Calu3 (cell line): Measurements from ENCODE around the gene KIAA1755. TPM values are rescaled to one million over a fixed set of nuclear protein-coding genes. Genes with fewer than 3 reads are reported as not detected.
"Not testable (repeated sequence)": the region's sequence is repeated elsewhere in the genome, so short reads cannot be mapped to it uniquely, and the experiment has no call there.

ENCODE experiments used
- BruUV-seq: library from RNA; stranded (reverse); fragments of 400-500 nt; replicated peaks from 2 replicates; lab custom pipeline; 2021; lab: Mats Ljungman, UMichigan
- CTCF ChIA-PET: fragments of 300-600 bp; sonication (Branson Sonifier 250); formaldehyde crosslinking; loops from one replicate; lab custom pipeline; 2022; ENCODE audit warnings: antibody characterized with exemption; lab: Charles Lee
- DNase-seq: peaks from one replicate; pipeline ENCODE4 v3.0.0; 2022
- H3K27ac Mint-ChIP-seq: one replicate; pipeline ENCODE4 v1.8.0; 2022; ENCODE audit warnings: mixed read lengths; ENCODE audit not compliant: unreplicated experiment
- H3K27me3 Mint-ChIP-seq: one replicate; pipeline ENCODE4 v1.8.0; 2022; ENCODE audit warnings: mixed read lengths; ENCODE audit not compliant: unreplicated experiment
- H3K36me3 Mint-ChIP-seq: one replicate; pipeline ENCODE4 v1.8.0; 2022; ENCODE audit warnings: mild to moderate bottlenecking, moderate library complexity, mixed read lengths; ENCODE audit not compliant: insufficient read depth, unreplicated experiment
- H3K4me1 Mint-ChIP-seq: one replicate; pipeline ENCODE4 v1.8.0; 2022; ENCODE audit warnings: mild to moderate bottlenecking, low read depth, mixed read lengths; ENCODE audit not compliant: unreplicated experiment
- H3K4me3 Mint-ChIP-seq: one replicate; pipeline ENCODE4 v1.8.0; 2022; ENCODE audit warnings: mild to moderate bottlenecking, low read depth, moderate library complexity, mixed read lengths; ENCODE audit not compliant: unreplicated experiment
- H3K9me3 Mint-ChIP-seq: one replicate; pipeline ENCODE4 v1.8.0; 2022; ENCODE audit warnings: low read depth, mixed read lengths; ENCODE audit not compliant: unreplicated experiment
- intact Hi-C: fragments of 100-400 bp; cut with micrococcal nuclease; formaldehyde crosslinking; loops from one replicate; pipeline ENCODE4 v1.10.0; 2022; ENCODE audit not compliant: unreplicated experiment
- total RNA-seq: library from RNA; stranded (reverse); gene quantifications from 2 replicates; pipeline ENCODE4 v1.2.3, GENCODE V29; 2022
- TF ChIP-seq, protein P1 (sequence below): fragments of 200-600 bp; IDR thresholded peaks from one replicate; pipeline ENCODE4 v1.8.0; 2022; ENCODE audit warnings: antibody characterized with exemption; ENCODE audit not compliant: unreplicated experiment

Gene KIAA1755
- total RNA-seq, 1 experiment from 2014 or later, result not detected

DNA sequence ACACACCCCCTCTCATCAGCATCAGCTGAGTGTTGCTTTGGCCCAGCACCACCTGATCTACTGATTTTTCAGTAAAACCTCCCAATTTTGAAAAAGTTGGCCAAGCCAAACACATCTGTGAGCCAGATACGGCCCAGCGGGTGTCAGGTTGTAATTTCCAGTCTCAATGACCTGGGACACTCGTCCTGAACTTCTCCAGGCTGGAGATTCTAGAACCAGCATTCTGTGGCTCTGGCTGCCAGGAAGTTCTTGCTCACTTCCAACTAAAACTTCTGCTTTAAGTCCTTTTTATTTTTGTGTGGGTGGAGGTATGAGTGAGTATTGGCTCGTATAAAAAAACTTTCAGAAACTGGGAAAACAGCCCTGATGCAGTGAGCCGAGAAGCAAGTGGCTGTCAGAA, 5.1 kb downstream of the KIAA1755 start:
- Mint-ChIP-seq H3K9me3 (no peaks in the 10 kb centered on the region), H3K27me3 (peaks cover 75% of the 10 kb centered on the region), H3K4me3 (no peak overlapping the region), H3K36me3 (no peaks in the 10 kb centered on the region), H3K4me1 (peaks cover 8% of the 10 kb centered on the region), H3K27ac (no peak overlapping the region)
- no peak for DNase-seq
- TF ChIP-seq, protein P1, sequence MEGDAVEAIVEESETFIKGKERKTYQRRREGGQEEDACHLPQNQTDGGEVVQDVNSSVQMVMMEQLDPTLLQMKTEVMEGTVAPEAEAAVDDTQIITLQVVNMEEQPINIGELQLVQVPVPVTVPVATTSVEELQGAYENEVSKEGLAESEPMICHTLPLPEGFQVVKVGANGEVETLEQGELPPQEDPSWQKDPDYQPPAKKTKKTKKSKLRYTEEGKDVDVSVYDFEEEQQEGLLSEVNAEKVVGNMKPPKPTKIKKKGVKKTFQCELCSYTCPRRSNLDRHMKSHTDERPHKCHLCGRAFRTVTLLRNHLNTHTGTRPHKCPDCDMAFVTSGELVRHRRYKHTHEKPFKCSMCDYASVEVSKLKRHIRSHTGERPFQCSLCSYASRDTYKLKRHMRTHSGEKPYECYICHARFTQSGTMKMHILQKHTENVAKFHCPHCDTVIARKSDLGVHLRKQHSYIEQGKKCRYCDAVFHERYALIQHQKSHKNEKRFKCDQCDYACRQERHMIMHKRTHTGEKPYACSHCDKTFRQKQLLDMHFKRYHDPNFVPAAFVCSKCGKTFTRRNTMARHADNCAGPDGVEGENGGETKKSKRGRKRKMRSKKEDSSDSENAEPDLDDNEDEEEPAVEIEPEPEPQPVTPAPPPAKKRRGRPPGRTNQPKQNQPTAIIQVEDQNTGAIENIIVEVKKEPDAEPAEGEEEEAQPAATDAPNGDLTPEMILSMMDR, result no peak
- CTCF ChIA-PET, result interaction anchor here (0.7 kb wide), 1 partner anchor 153 kb away, joined by 4 read pairs; no protein-coding TSS in a partner anchor
- no TSS peak for BruUV-seq
- intact Hi-C loops, result no loop called here

DNA sequence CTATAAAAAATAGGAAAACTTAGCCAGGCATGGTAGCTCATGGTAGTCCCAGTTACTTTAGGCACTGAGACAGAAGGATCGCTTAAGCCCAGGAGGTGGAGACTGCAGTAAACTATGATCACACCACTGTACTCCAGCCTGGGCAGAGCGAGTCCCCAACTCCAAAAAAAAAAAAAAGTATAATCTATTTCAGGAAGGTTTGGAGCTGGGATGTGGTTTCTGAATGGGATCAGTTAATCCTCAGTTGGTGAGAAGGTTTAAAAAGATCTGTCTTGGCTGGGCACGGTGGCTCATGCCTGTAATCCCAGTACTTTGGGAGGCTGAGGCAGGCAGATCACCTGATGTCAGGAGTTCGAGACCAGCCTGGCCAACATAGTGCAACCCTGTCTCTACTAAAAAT, 5.9 kb downstream of the KIAA1755 start:
- H3K27ac Mint-ChIP-seq, BruUV-seq, H3K36me3 Mint-ChIP-seq, intact Hi-C loops, H3K4me1 Mint-ChIP-seq, H3K4me3 Mint-ChIP-seq, DNase-seq, H3K9me3 Mint-ChIP-seq: not testable (repeated sequence)
- peaks cover 75% of the 10 kb centered on the region for H3K27me3 Mint-ChIP-seq
- CTCF ChIA-PET, result interaction anchor here (0.7 kb wide), 1 partner anchor 154 kb away, joined by 4 read pairs; no protein-coding TSS in a partner anchor

DNA sequence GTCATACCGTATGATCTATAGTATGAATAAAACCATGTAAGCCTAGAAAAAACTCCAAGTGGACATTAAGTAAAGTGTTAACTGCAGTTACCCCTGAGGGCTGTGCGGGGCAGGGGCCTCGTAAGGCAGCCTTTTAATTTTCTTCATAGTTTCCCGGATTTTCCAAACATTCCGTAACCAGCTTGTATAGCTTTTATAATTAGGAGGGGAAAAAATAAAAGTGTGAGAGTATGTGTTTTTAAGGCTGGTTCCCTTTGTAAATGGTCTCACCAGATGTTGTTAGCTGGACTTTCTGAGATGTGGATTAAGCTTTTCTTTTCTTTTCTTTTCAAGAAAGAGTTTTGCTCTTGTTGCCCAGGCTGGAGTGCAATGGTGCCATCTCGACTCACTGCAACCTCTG, 7.0 kb downstream of the KIAA1755 start:
- CTCF ChIA-PET, result no interaction called here
- Mint-ChIP-seq H3K27me3 (peaks cover 70% of the 10 kb centered on the region), H3K4me3 (no peak overlapping the region), H3K9me3 (no peaks in the 10 kb centered on the region), H3K4me1 (no peaks in the 10 kb centered on the region), H3K27ac (no peak overlapping the region), H3K36me3 (no peaks in the 10 kb centered on the region)
- no TSS peak for BruUV-seq
- intact Hi-C loops, result no loop called here
- no peak for DNase-seq
- TF ChIP-seq, protein P1, result no peak

DNA sequence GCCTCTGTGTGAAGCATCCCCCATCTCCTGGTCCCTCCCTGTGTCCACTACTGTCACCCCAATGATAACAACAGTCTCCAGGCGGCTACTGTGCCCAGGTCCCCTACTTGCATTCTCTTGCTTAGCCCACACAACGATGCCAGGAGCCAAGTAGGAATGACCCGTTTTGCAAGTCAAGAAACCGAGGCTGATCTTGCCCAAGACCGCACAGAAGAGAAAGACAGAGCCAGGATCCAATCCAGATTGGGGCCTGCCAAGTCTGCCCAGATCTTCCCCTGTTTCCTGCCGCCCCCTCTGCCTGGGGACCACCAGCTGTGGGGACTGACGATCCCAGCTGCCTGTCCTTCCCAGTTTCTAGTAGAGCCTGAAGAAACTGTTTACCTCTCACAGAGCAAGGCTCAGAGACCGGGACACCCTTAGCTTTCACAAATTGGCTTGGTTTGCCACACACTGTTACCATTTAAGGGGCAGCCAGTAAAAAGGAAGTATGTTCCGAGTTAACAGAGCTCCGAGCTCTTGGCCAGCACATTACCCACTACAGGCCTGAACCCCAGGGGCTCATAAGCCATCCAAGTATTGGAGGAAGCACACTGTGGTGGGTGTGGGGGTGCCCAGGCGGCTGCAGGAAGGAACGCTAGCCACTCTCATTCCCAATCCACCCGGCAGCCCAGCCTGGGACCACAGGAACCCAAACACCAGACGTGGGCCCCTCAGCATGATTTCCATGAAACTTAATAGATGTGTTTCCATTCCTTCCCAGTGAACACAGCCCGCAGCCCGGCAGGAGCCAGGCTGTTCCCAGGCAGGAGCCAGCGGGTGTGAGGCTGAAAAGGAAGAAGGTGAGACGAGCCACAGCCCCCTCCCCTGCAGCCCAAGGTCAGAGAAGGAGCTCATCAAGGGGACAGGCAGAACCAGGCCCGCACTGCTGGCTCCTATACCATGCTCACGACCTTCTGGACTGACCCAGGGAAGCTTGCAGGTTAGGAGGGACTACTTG, 7.9 kb downstream of the KIAA1755 start:
- CTCF ChIA-PET, result no interaction called here
- no peaks in the 10 kb centered on the region for H3K36me3 Mint-ChIP-seq
- no TSS peak for BruUV-seq
- DNase-seq, result no peak
- no peak overlapping the region for H3K4me3 Mint-ChIP-seq
- H3K27me3 Mint-ChIP-seq, result peaks cover 62% of the 10 kb centered on the region
- H3K4me1 Mint-ChIP-seq, result no peaks in the 10 kb centered on the region
- no peak overlapping the region for H3K27ac Mint-ChIP-seq
- TF ChIP-seq, protein P1, result no peak
- intact Hi-C loops, result no loop called here
- H3K9me3 Mint-ChIP-seq, result no peaks in the 10 kb centered on the region

DNA sequence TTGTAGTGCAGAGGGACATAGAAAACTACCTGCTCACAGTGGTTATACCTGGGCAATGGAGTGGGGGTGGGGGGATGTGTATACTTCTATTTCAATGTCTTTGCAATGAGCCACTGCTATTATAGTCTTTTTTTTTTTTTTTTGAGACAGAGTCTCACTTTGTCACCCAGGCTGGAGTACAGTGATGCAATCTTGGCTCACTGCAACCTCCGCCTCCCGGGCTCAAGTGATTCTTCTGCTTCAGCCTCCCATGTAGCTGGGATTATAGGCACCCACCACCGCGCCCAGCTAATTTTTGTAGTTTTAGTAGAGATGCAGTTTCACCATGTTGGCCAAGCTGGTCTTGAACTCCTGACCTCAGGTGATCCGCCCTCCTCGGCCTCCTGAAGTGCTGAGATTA, 9.1 kb downstream of the KIAA1755 start:
- H3K27ac Mint-ChIP-seq, H3K9me3 Mint-ChIP-seq, H3K4me3 Mint-ChIP-seq, BruUV-seq, H3K4me1 Mint-ChIP-seq, intact Hi-C loops, CTCF ChIA-PET, H3K36me3 Mint-ChIP-seq, DNase-seq: not testable (repeated sequence)
- peaks cover 63% of the 10 kb centered on the region for H3K27me3 Mint-ChIP-seq
